ENCODE results near the gene LHFPL3. TPM values are rescaled to one million over a fixed set of nuclear protein-coding genes. Genes with fewer than 3 reads are reported as not detected.

The LHFPL3 gene
- total and polyA plus RNA-seq, 9 of the 15 experiments (the other 6 are each of a cell fraction or from before 2014, with no cell fraction given) = 0.21 to 0.52 TPM; not detected in 7

DNA sequence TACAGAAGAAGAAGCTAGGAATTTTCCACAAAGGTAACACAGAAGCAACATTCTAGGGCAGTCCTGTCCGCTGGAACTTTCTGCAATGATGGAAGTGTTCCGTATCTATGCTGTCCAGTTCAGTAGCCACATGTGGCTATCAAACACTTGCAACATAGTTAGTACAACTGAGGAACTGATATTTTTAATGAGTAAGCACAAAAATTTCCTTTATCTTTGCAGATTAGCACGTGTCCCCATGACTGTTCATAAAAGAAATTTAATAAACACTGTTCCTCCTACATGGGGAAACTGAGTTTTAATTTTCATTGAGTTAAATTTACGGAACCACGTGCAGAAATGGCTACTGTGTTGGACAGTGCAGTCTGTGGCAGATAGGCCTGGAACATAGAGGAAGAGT, 349.2 kb downstream of the LHFPL3 start:
- TF ChIP-seq TAF1 (IDR thresholded peaks at IDR 0.05; ENCODE audit: control insufficient read depth, extremely low read depth, insufficient read depth, low read length, severe bottlenecking) (no peak), NR3C1 (CRISPR knock-in tag; IDR thresholded peaks at IDR 0.05) (no peak), C11orf30 (IDR thresholded peaks at IDR 0.05; ENCODE audit: low read depth) (peak; percentile 34), POLR2AphosphoS2 (IDR thresholded peaks at IDR 0.05; ENCODE audit: low read length) (no peak), MAFG (tag; conservative IDR thresholded peaks at IDR 0.05) (peak; percentile 70), CBFA2T3 (IDR thresholded peaks at IDR 0.05) (no peak), RBBP5 (IDR thresholded peaks at IDR 0.05; ENCODE audit: borderline replicate concordance, insufficient read depth, low read length, poor library complexity, severe bottlenecking) (no peak), ZNF316 (IDR thresholded peaks at IDR 0.05) (peak; percentile 66), CEBPB (tag; IDR thresholded peaks at IDR 0.05) (peak; percentile 55; the same call in 1 of the 2 replicates), SREBF2 (CRISPR knock-in tag; IDR thresholded peaks at IDR 0.05) (no peak), CBX1 (IDR thresholded peaks at IDR 0.05; ENCODE audit: low read depth) (no peak)
- TF ChIP-seq, protein P1, sequence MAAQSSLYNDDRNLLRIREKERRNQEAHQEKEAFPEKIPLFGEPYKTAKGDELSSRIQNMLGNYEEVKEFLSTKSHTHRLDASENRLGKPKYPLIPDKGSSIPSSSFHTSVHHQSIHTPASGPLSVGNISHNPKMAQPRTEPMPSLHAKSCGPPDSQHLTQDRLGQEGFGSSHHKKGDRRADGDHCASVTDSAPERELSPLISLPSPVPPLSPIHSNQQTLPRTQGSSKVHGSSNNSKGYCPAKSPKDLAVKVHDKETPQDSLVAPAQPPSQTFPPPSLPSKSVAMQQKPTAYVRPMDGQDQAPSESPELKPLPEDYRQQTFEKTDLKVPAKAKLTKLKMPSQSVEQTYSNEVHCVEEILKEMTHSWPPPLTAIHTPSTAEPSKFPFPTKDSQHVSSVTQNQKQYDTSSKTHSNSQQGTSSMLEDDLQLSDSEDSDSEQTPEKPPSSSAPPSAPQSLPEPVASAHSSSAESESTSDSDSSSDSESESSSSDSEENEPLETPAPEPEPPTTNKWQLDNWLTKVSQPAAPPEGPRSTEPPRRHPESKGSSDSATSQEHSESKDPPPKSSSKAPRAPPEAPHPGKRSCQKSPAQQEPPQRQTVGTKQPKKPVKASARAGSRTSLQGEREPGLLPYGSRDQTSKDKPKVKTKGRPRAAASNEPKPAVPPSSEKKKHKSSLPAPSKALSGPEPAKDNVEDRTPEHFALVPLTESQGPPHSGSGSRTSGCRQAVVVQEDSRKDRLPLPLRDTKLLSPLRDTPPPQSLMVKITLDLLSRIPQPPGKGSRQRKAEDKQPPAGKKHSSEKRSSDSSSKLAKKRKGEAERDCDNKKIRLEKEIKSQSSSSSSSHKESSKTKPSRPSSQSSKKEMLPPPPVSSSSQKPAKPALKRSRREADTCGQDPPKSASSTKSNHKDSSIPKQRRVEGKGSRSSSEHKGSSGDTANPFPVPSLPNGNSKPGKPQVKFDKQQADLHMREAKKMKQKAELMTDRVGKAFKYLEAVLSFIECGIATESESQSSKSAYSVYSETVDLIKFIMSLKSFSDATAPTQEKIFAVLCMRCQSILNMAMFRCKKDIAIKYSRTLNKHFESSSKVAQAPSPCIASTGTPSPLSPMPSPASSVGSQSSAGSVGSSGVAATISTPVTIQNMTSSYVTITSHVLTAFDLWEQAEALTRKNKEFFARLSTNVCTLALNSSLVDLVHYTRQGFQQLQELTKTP (IDR thresholded peaks at IDR 0.05; ENCODE audit: low read depth in 1 of 2, partially characterized antibody in 2 of 2) = no peak
- TF ChIP-seq, protein P2, sequence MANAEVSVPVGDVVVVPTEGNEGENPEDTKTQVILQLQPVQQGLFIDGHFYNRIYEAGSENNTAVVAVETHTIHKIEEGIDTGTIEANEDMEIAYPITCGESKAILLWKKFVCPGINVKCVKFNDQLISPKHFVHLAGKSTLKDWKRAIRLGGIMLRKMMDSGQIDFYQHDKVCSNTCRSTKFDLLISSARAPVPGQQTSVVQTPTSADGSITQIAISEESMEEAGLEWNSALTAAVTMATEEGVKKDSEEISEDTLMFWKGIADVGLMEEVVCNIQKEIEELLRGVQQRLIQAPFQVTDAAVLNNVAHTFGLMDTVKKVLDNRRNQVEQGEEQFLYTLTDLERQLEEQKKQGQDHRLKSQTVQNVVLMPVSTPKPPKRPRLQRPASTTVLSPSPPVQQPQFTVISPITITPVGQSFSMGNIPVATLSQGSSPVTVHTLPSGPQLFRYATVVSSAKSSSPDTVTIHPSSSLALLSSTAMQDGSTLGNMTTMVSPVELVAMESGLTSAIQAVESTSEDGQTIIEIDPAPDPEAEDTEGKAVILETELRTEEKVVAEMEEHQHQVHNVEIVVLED (CRISPR knock-in tag; IDR thresholded peaks at IDR 0.05) = no peak
- Histone ChIP-seq H3K79me2 (ENCODE audit: control insufficient read depth, insufficient read depth, low read length) (no peaks in the 10 kb centered on the region), H2AFZ (ENCODE audit: low read depth, low read length) (no peak overlapping the region), H4K20me1 (replicated peaks; ENCODE audit: control insufficient read depth, insufficient read depth, low read length) (no peaks in the 10 kb centered on the region), H3K36me3 (ENCODE audit: control insufficient read depth, insufficient read depth, low read length) (no peaks in the 10 kb centered on the region), H3K9me3 (replicated peaks; ENCODE audit: control insufficient read depth, insufficient read depth, low read depth, low read length) (no peaks in the 10 kb centered on the region), H3K27ac (ENCODE audit: extremely low read depth, low read depth, low read length) (no peak overlapping the region), H3K4me2 (ENCODE audit: insufficient read depth, low read length) (no peak overlapping the region), H3K9ac (ENCODE audit: insufficient read depth in 1 of 2, low read depth in 2 of 2, low read length in 2 of 2) (no peak overlapping the region), H3K9me1 (ENCODE audit: control insufficient read depth, insufficient read depth, low read length) (no peaks in the 10 kb centered on the region), H3K27me3 (ENCODE audit: control insufficient read depth in 2 of 2, insufficient read depth in 2 of 2, low read length in 2 of 2) (peaks cover 2 to 13% of the 10 kb centered on the region in 2 experiments; a peak in 4 of 5 replicates), H3K4me3 (no peak overlapping the region), H3K4me1 (replicated peaks in 1 of 2; ENCODE audit: control insufficient read depth in 2 of 2, insufficient read depth in 2 of 2, low read length in 2 of 2) (peaks cover 0 to 2% of the 10 kb centered on the region in 2 experiments; a peak in 1 of 5 replicates)
- WGBS (ENCODE audit: insufficient coverage, low coverage, missing lambda C conversion rate) = 3% methylated on average over 5 of the region's 5 CpGs
- intact Hi-C loops (cut with micrococcal nuclease) (no loop called here), in situ Hi-C loops (cut with MboI) (no loop called here)
- ChIA-PET CTCF (ENCODE audit: low intra/inter-chr PET ratio) (no interaction called here), POLR2A (no interaction called here)
- no peak for DNase-seq (ENCODE audit: extremely low read depth in 1 of 4, low spot score in 3 of 4)
- no TSS peak for BruUV-seq (replicated peaks)
- no peak for ATAC-seq
- FAIRE-seq = no peak

Data from K562 (cell line).